IMR-90 (cell line): ENCODE measurements around the gene A4GNT. TPM values are rescaled to one million over a fixed set of nuclear protein-coding genes. Genes with fewer than 3 reads are reported as not detected.
A peak's percentile ranks its signal among the peaks of the same experiment; 100 is the strongest.

Experiments
- ATAC-seq: fragments of 200-7000 bp; cut with Tn5 transposase; 2 replicates; pipeline ENCODE4 v1.9.1; 2020; ENCODE audit warnings: low read depth, mild to moderate bottlenecking, moderate library complexity
- BruUV-seq: library from RNA; stranded (reverse); fragments of 400-500 nt; replicated peaks from 2 replicates; lab custom pipeline; 2021; lab: Mats Ljungman, UMichigan
- CTCF ChIA-PET: fragments of 300-600 bp; formaldehyde crosslinking; extraction: SDS; loops from one replicate; lab custom pipeline; 2021; ENCODE audit warnings: antibody characterized with exemption; lab: Yijun Ruan, JAX
- POLR2A ChIA-PET: fragments of 300-600 bp; sonication (Branson Sonifier 250); formaldehyde crosslinking; loops from one replicate; lab custom pipeline; 2022; ENCODE audit warnings: antibody characterized with exemption; ENCODE audit not compliant: unreplicated experiment; lab: Charles Lee
- DNase-seq: peaks from one replicate; pipeline ENCODE4 v3.0.0; 2013
- H2AFZ ChIP-seq: replicated peaks from 2 replicates; pipeline ENCODE3; 2013; ENCODE audit warnings: low read length, mild to moderate bottlenecking; ENCODE audit not compliant: poor library complexity
- H2AK5ac ChIP-seq: 2 replicates; pipeline ENCODE4 v1.6.1; 2013; ENCODE audit warnings: low read depth, low read length, inconsistent platforms
- H2AK9ac ChIP-seq: replicated peaks from 2 replicates; pipeline ENCODE3; 2013; ENCODE audit warnings: mild to moderate bottlenecking, low read depth, low read length, moderate library complexity; ENCODE audit not compliant: poor library complexity
- H2BK120ac ChIP-seq: 2 replicates; pipeline ENCODE4 v1.6.1; 2013; ENCODE audit warnings: low read depth, low read length, inconsistent platforms
- H2BK15ac ChIP-seq: 3 replicates; pipeline ENCODE4 v1.6.1; 2013; ENCODE audit warnings: low read depth, low read length, inconsistent platforms
- H2BK20ac ChIP-seq: 2 replicates; pipeline ENCODE4 v1.6.1; 2013; ENCODE audit warnings: low read depth, mild to moderate bottlenecking, inconsistent platforms, low read length, moderate library complexity
- H2BK5ac ChIP-seq: 2 replicates; pipeline ENCODE4 v1.6.1; 2013; ENCODE audit warnings: mild to moderate bottlenecking, low read depth, low read length, inconsistent platforms; ENCODE audit not compliant: poor library complexity, severe bottlenecking
- H3K14ac ChIP-seq: replicated peaks from 2 replicates; pipeline ENCODE4 v1.6.1; 2013; ENCODE audit warnings: low read depth, low read length, inconsistent platforms
- H3K18ac ChIP-seq: 2 replicates; pipeline ENCODE4 v1.6.1; 2013; ENCODE audit warnings: low read depth, low read length, control low read depth
- H3K23ac ChIP-seq: 2 replicates; pipeline ENCODE4 v1.6.1; 2013; ENCODE audit warnings: low read depth, low read length, inconsistent platforms
- H3K27ac ChIP-seq: 2 replicates; pipeline ENCODE4 v1.5.1; 2013; ENCODE audit warnings: mild to moderate bottlenecking, control low read depth, low read length; ENCODE audit not compliant: insufficient read depth
- H3K27me3 ChIP-seq: 2 replicates; pipeline ENCODE4 v1.6.1; 2013; ENCODE audit warnings: low read length; ENCODE audit not compliant: control insufficient read depth, insufficient read depth
- H3K36me3 ChIP-seq: 2 replicates; pipeline ENCODE4 v1.6.1; 2013; ENCODE audit warnings: low read length, mixed read lengths; ENCODE audit not compliant: control insufficient read depth, insufficient read depth
- H3K4ac ChIP-seq: 2 replicates; pipeline ENCODE4 v1.6.1; 2013; ENCODE audit warnings: low read depth, low read length, inconsistent platforms
- H3K4me1 ChIP-seq: 2 replicates; pipeline ENCODE4 v1.6.1; 2013; ENCODE audit warnings: low read length, mixed read lengths; ENCODE audit not compliant: control insufficient read depth, insufficient read depth
- H3K4me2 ChIP-seq: 2 replicates; pipeline ENCODE4 v1.6.1; 2013; ENCODE audit warnings: low read depth, mild to moderate bottlenecking, control low read depth, low read length, moderate library complexity
- H3K4me3 ChIP-seq: 2 replicates; pipeline ENCODE4 v1.5.1; 2013; ENCODE audit warnings: low read depth, mild to moderate bottlenecking, control low read depth, low read length, moderate library complexity; ENCODE audit not compliant: insufficient read depth
- H3K56ac ChIP-seq: 2 replicates; pipeline ENCODE4 v1.6.1; 2013; ENCODE audit warnings: low read length, inconsistent platforms; ENCODE audit not compliant: insufficient read depth; ENCODE audit errors: extremely low read depth
- H3K79me1 ChIP-seq, 2 experiments: 2 replicates each; pipeline ENCODE4 v1.6.1; 2013; ENCODE audit warnings: low read length in 2 of 2, inconsistent platforms in 1 of 2, low read depth in 1 of 2
- H3K9ac ChIP-seq: 2 replicates; pipeline ENCODE4 v1.6.1; 2013; ENCODE audit warnings: low read depth, low read length, control low read depth
- H3K9me1 ChIP-seq: 2 replicates; pipeline ENCODE4 v1.6.1; 2013; ENCODE audit warnings: low read length, inconsistent platforms; ENCODE audit not compliant: insufficient read depth
- H3K9me3 ChIP-seq: 2 replicates; pipeline ENCODE4 v1.6.1; 2013; ENCODE audit warnings: low read length; ENCODE audit not compliant: control insufficient read depth, insufficient read depth
- H4K20me1 ChIP-seq: 2 replicates; pipeline ENCODE4 v1.6.1; 2013; ENCODE audit warnings: low read length, inconsistent platforms; ENCODE audit not compliant: insufficient read depth
- H4K5ac ChIP-seq: 2 replicates; pipeline ENCODE4 v1.6.1; 2013; ENCODE audit warnings: mild to moderate bottlenecking, low read depth, low read length, control low read depth
- H4K8ac ChIP-seq, 2 experiments: 2 replicates each; pipeline ENCODE4 v1.6.1; 2013; ENCODE audit warnings: low read depth in 2 of 2, low read length in 2 of 2, control low read depth in 1 of 2, inconsistent platforms in 1 of 2
- H4K91ac ChIP-seq: 2 replicates; pipeline ENCODE4 v1.6.1; 2013; ENCODE audit warnings: low read depth, low read length, inconsistent platforms; ENCODE audit not compliant: insufficient read depth
- CEBPB ChIP-seq: IDR thresholded peaks from 2 replicates; pipeline ENCODE4 v1.6.1; 2012; ENCODE audit warnings: low read depth, low read length, improper control_type of control experiment
- CHD1 ChIP-seq: IDR thresholded peaks from 2 replicates; pipeline ENCODE4 v1.6.1; 2012; ENCODE audit warnings: low read depth, low read length, improper control_type of control experiment
- FOS ChIP-seq: fragments of 150-350 bp; IDR thresholded peaks from 2 replicates; pipeline ENCODE4 v1.6.1; 2016; ENCODE audit warnings: low read depth, low read length
- MAFK ChIP-seq: IDR thresholded peaks from 2 replicates; pipeline ENCODE4 v1.6.1; 2012; ENCODE audit warnings: low read depth, low read length, improper control_type of control experiment
- MXI1 ChIP-seq: IDR thresholded peaks from 2 replicates; pipeline ENCODE4 v1.6.1; 2012; ENCODE audit warnings: low read depth, mild to moderate bottlenecking, low read length, moderate library complexity, borderline replicate concordance
- NFE2L2 ChIP-seq: fragments of 150-350 bp; IDR thresholded peaks from 2 replicates; pipeline ENCODE4 v1.6.1; 2016; ENCODE audit warnings: low read depth, mild to moderate bottlenecking, low read length
- POLR2A ChIP-seq: IDR thresholded peaks from 2 replicates; pipeline ENCODE4 v1.6.1; 2012; ENCODE audit warnings: mild to moderate bottlenecking, low read depth, low read length
- RAD21 ChIP-seq: IDR thresholded peaks from 2 replicates; pipeline ENCODE4 v1.6.1; 2012; ENCODE audit warnings: low read length, improper control_type of control experiment
- RCOR1 ChIP-seq: IDR thresholded peaks from 2 replicates; pipeline ENCODE4 v1.6.1; 2012; ENCODE audit warnings: mild to moderate bottlenecking, low read length, improper control_type of control experiment; ENCODE audit not compliant: insufficient replicate concordance
- RFX5 ChIP-seq: IDR thresholded peaks from 2 replicates; pipeline ENCODE4 v1.8.0; 2012; ENCODE audit warnings: low read depth, mild to moderate bottlenecking, low read length, moderate library complexity
- SMC3 ChIP-seq: fragments of 150-350 bp; IDR thresholded peaks from 2 replicates; pipeline ENCODE4 v1.6.1; 2016; ENCODE audit warnings: low read depth, mild to moderate bottlenecking, antibody characterized with exemption, low read length, moderate library complexity
- WGBS, 2 experiments: methylation state at CpG; one replicate each; pipeline versions ENCODE4 v1.1.5 to v1.1.7; 2013; ENCODE audit warnings: missing lambda C conversion rate in 2 of 2; ENCODE audit not compliant: insufficient read length in 1 of 2; ENCODE audit errors: extremely low coverage in 2 of 2; 5-methylcytosine and 5-hydroxymethylcytosine counted together
- dilution Hi-C: fragments of 300-500 bp; cut with HindIII; formaldehyde crosslinking; loops from one replicate; pipeline ENCODE4 v1.14.3; 2018; ENCODE audit warnings: low sequenced_read_pairs; ENCODE audit not compliant: unreplicated experiment
- in situ Hi-C: fragments of 300-500 bp; cut with MboI; formaldehyde crosslinking; loops from 3 replicates; pipeline ENCODE4 v1.14.3; 2019; ENCODE audit warnings: low sequenced_read_pairs, inconsistent platforms, mixed read lengths
- intact Hi-C: fragments of 100-400 bp; cut with micrococcal nuclease; formaldehyde crosslinking; loops from 2 replicates; pipeline ENCODE4 v1.10.0; 2022
- polyA plus RNA-seq, 3 experiments: library from polyadenylated mRNA; depleted of rRNA; stranded (reverse); fragments of >200 nt; gene quantifications; 2 replicates each; pipeline ENCODE4 v1.2.3, GENCODE V29; 2012; ENCODE audit warnings: low replicate concordance in 1 of 3
- total RNA-seq: library from RNA; depleted of rRNA; stranded (reverse); fragments of >200 nt; gene quantifications from 2 replicates; pipeline ENCODE4 v1.2.3, GENCODE V29; 2012
- TF ChIP-seq, protein P1 (sequence below): fragments of 150-350 bp; IDR thresholded peaks from 2 replicates; pipeline ENCODE4 v1.6.1; 2016; ENCODE audit warnings: low read depth, mild to moderate bottlenecking, low read length, moderate library complexity, borderline replicate concordance
- TF ChIP-seq, protein P2 (sequence below): conservative IDR thresholded peaks from 2 replicates; pipeline ENCODE4 v1.5.1; 2012; ENCODE audit warnings: mild to moderate bottlenecking, low read depth, low read length, improper control_type of control experiment
- TF ChIP-seq, protein P3 (sequence below): fragments of 150-350 bp; IDR thresholded peaks from 2 replicates; pipeline ENCODE4 v1.6.1; 2017; ENCODE audit warnings: mild to moderate bottlenecking, antibody characterized with exemption, low read length, low read depth

The A4GNT gene
- total and polyA plus RNA-seq, 2 of the 4 experiments (the other 2 are of a cell fraction) = not detected

DNA sequence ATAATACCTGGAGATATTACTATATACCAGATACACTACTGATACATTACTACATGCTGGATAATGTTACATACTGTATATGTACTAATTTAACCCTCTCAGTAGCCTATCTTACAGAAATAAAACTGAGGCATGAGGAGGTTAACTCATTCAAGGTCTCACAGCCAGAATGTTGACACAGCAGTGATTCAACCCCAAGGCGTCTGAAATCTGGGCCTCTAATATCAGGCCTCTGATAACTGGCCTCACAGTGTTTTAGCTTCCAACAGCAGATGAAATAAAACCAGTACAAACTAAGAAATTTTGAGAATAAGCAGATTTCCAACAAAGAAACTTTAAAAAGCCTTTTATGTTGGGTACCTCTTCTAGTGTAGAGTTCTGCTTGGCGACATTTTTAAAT, 40.2 kb downstream of the A4GNT start:
- CTCF ChIA-PET = no interaction called here
- no peak overlapping the region for H3K27ac ChIP-seq

More for the DNA sequence above, 40.2 kb downstream of the A4GNT start:
- H4K8ac ChIP-seq = no peak overlapping the region
- no peak overlapping the region for H2BK120ac ChIP-seq
- no peak overlapping the region for H2AK5ac ChIP-seq
- H4K20me1 ChIP-seq = no peaks in the 10 kb centered on the region
- no CpG with 5 or more reads among the region's 2 CpGs for WGBS, 2 experiments
- H2BK20ac ChIP-seq = no peak overlapping the region
- H3K4me1 ChIP-seq = peaks cover 9% of the 10 kb centered on the region
- peaks cover 2% of the 10 kb centered on the region; the same call in 1 of the 2 replicates for H3K9me3 ChIP-seq
- peaks cover 33% of the 10 kb centered on the region for H3K36me3 ChIP-seq
- H3K18ac ChIP-seq = no peak overlapping the region
- peak overlapping the region; percentile 29 for H2BK5ac ChIP-seq
- no peak overlapping the region for H3K4me3 ChIP-seq
- TF ChIP-seq, protein P1, sequence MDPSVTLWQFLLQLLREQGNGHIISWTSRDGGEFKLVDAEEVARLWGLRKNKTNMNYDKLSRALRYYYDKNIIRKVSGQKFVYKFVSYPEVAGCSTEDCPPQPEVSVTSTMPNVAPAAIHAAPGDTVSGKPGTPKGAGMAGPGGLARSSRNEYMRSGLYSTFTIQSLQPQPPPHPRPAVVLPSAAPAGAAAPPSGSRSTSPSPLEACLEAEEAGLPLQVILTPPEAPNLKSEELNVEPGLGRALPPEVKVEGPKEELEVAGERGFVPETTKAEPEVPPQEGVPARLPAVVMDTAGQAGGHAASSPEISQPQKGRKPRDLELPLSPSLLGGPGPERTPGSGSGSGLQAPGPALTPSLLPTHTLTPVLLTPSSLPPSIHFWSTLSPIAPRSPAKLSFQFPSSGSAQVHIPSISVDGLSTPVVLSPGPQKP = no peak
- TF ChIP-seq RAD21 = no peak
- TF ChIP-seq RFX5 = no peak
- no peak for TF ChIP-seq MXI1
- no peak for TF ChIP-seq SMC3
- no peak for TF ChIP-seq NFE2L2
- no peak for TF ChIP-seq CHD1
- no peak for TF ChIP-seq MAFK
- TF ChIP-seq, protein P2, sequence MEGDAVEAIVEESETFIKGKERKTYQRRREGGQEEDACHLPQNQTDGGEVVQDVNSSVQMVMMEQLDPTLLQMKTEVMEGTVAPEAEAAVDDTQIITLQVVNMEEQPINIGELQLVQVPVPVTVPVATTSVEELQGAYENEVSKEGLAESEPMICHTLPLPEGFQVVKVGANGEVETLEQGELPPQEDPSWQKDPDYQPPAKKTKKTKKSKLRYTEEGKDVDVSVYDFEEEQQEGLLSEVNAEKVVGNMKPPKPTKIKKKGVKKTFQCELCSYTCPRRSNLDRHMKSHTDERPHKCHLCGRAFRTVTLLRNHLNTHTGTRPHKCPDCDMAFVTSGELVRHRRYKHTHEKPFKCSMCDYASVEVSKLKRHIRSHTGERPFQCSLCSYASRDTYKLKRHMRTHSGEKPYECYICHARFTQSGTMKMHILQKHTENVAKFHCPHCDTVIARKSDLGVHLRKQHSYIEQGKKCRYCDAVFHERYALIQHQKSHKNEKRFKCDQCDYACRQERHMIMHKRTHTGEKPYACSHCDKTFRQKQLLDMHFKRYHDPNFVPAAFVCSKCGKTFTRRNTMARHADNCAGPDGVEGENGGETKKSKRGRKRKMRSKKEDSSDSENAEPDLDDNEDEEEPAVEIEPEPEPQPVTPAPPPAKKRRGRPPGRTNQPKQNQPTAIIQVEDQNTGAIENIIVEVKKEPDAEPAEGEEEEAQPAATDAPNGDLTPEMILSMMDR = no peak
- TF ChIP-seq, protein P3, sequence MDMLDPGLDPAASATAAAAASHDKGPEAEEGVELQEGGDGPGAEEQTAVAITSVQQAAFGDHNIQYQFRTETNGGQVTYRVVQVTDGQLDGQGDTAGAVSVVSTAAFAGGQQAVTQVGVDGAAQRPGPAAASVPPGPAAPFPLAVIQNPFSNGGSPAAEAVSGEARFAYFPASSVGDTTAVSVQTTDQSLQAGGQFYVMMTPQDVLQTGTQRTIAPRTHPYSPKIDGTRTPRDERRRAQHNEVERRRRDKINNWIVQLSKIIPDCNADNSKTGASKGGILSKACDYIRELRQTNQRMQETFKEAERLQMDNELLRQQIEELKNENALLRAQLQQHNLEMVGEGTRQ = no peak
- TF ChIP-seq CEBPB = no peak
- TF ChIP-seq FOS = no peak
- no peak for TF ChIP-seq POLR2A
- no peak for TF ChIP-seq RCOR1
- H4K5ac ChIP-seq = no peak overlapping the region
- dilution Hi-C loops = no loop called here
- no peak overlapping the region for H4K91ac ChIP-seq
- H2BK15ac ChIP-seq = no peak overlapping the region
- intact Hi-C loops = no loop called here
- H3K79me1 ChIP-seq = peaks cover 20 to 23% of the 10 kb centered on the region in 2 experiments
- POLR2A ChIA-PET = no interaction called here
- H3K14ac ChIP-seq = no peak overlapping the region
- H2AK9ac ChIP-seq = no peak overlapping the region
- no peak overlapping the region for H3K9ac ChIP-seq
- no peak overlapping the region for H3K56ac ChIP-seq
- no peak overlapping the region for H2AFZ ChIP-seq
- no peaks in the 10 kb centered on the region for H3K27me3 ChIP-seq
- H3K23ac ChIP-seq = no peak overlapping the region
- in situ Hi-C loops = no loop called here
- H3K4ac ChIP-seq = no peak overlapping the region
- peak; percentile 37 for ATAC-seq
- DNase-seq = peak; percentile 69
- H3K9me1 ChIP-seq = peaks cover 7% of the 10 kb centered on the region; the same call in 1 of the 2 replicates
- TSS peak; percentile 33 for BruUV-seq
- no peak overlapping the region for H3K4me2 ChIP-seq
